Endometrial microvascular endothelial cells (primary cell): ENCODE results near the gene CHDH. TPM values are rescaled to one million over a fixed set of nuclear protein-coding genes. Genes with fewer than 3 reads are reported as not detected.

ENCODE experiments used
- in situ Hi-C: cut with HindIII; loops from 2 replicates; pipeline ENCODE4 v1.10.0; 2017; ENCODE audit warnings: low sequenced_read_pairs, low pct_unique_long_range_greater_than_20kb; ENCODE audit errors: inconsistent ontology term
- total RNA-seq: library from RNA; depleted of rRNA; stranded (reverse); fragments of >200 nt; gene quantifications from one replicate; pipeline ENCODE4 v1.2.3, GENCODE V29; 2015; ENCODE audit errors: inconsistent ontology term

CHDH gene
- total RNA-seq, 1 donor from 2014 or later = not detected

GRCh38 chr3:53813876-53814275, 32.3 kb downstream of the CHDH start:
- in situ Hi-C loops = no loop called here

- in situ Hi-C loops = no loop called here
Observed at GRCh38 chr3:53813229-53813628, 33.0 kb downstream of the CHDH start.

GRCh38 chr3:53812434-53812833, 33.8 kb downstream of the CHDH start:
- in situ Hi-C loops = no loop called here

GRCh38 chr3:53811143-53811927, 34.9 kb downstream of the CHDH start:
- in situ Hi-C loops = no loop called here

GRCh38 chr3:53809764-53810400, 36.3 kb downstream of the CHDH start:
- in situ Hi-C loops = no loop called here

- in situ Hi-C loops = no loop called here
Observed at GRCh38 chr3:53809267-53809666, 37.0 kb downstream of the CHDH start.

- in situ Hi-C loops = no loop called here
Observed at GRCh38 chr3:53808496-53808895, 37.7 kb downstream of the CHDH start.

- in situ Hi-C loops = no loop called here
Observed at GRCh38 chr3:53807117-53807810, 39.0 kb downstream of the CHDH start.

GRCh38 chr3:53806182-53807116, 39.8 kb downstream of the CHDH start:
- in situ Hi-C loops = no loop called here

- in situ Hi-C loops = no loop called here
Observed at GRCh38 chr3:53805463-53806159, 40.6 kb downstream of the CHDH start.

GRCh38 chr3:53804697-53805462, 41.3 kb downstream of the CHDH start:
- in situ Hi-C loops = no loop called here

GRCh38 chr3:53803816-53804695, 42.2 kb downstream of the CHDH start:
- in situ Hi-C loops = no loop called here

- in situ Hi-C loops = no loop called here
Observed at GRCh38 chr3:53803124-53803815, 42.9 kb downstream of the CHDH start.

- in situ Hi-C loops = no loop called here
Observed at GRCh38 chr3:53802256-53802880, 43.9 kb downstream of the CHDH start.

GRCh38 chr3:53801319-53801718, 44.9 kb downstream of the CHDH start:
- in situ Hi-C loops = no loop called here
